HG02678 (cell line): ENCODE measurements around the gene CTAG2.
"Not testable (repeated sequence)": the region's sequence is repeated elsewhere in the genome, so short reads cannot be mapped to it uniquely, and the experiment has no call there.

Experiments
- ATAC-seq: cut with Tn5 transposase; IDR thresholded peaks from one replicate; pipeline ENCODE4 v1.9.1; 2021; ENCODE audit warnings: mild to moderate bottlenecking, moderate library complexity; ENCODE audit not compliant: unreplicated experiment

CTAG2 gene

GRCh38 chrX:154649503-154650220, 3.7 kb downstream of the CTAG2 start:
- no peak for ATAC-seq

DNA sequence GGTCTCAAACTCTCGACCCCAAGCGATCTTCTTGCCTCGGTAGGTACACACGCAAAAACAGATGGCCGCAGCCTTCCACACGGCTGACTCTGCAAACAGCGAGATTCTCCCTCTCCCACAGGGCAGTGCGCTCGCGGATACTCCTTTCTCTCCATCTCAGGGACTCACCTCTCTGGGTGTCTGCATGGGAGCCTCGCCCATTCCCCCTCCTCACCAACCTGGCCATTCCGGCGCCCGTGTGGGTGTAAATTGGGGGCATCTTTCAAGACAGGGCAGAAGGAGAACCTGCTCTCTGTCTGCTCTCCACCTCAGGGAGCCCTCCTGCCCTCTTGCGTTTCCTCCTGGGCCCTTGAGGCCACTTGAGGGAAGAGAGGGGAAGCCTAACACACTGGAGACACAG, 4.4 kb downstream of the CTAG2 start:
- no peak for ATAC-seq

DNA sequence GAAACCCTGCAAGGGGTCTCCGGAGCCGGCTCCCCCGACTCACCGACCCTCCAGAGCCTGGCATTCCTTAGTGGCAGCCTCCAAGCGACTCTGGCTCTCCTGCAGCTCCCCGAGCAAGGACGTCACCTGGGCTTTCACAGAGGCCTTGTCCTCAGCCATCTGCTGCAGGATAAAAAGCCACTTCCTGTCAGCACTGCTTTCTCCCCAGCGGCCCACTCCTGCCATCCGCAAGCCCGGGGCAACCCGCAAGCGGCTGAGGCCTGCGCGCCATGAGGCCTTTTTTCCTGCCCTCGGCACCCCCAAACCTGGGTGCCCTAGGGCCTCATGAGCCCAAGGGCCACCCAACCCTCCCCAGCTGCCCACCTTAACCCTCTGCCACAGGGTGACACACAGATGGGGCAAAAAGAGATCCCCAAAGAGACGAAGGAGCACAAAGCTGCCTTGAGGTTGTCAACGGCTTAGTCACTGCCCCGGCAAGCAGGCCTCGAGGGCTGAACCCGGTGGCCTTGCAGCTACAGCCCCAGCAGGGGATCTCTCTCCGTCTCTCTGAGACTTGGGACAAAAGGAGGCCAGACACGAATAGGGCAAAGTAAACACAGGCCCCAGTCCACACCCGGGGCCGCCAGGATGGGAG, 7.5 kb downstream of the CTAG2 start:
- ATAC-seq: not testable (repeated sequence)

DNA sequence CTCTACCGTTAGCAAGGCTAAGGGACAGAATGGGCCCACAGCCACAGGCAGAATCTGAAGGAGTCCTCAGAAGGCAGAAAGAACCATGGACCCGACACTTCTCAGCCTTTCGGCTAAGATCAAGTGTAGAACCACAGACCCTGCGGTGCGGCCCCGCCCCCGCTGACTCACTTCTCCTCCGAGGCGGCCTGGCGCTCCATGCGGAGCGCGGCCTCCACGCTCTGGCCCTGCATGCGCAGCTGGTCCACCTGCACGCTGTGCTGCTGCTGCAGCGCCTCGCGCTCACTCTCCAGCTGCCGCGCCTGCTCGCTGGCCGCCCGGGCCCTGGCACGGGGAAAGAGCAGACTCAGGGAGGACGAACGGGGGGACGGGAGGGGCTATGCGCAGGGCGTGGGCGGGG, 9.7 kb downstream of the CTAG2 start:
- not testable (repeated sequence) for ATAC-seq

DNA sequence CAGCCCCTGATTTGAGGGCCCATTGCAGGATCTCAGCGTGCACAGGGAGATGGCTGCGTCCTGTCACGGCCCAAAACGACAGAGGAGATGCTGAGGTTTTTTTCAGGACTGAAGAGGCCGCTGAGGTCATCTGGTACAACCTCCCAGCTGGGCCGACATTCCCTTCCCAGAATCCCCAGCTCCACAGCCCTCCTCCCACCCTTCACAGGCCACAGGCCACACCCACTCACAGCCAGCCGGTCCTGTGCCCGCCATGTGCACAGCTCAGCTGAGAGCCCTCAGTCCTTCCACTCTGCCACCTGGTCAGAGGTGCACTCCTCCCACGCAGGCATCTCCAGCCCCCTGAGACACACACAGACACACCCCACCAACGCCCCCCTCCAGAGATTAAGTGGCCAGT, 11.6 kb downstream of the CTAG2 start:
- not testable (repeated sequence) for ATAC-seq

DNA sequence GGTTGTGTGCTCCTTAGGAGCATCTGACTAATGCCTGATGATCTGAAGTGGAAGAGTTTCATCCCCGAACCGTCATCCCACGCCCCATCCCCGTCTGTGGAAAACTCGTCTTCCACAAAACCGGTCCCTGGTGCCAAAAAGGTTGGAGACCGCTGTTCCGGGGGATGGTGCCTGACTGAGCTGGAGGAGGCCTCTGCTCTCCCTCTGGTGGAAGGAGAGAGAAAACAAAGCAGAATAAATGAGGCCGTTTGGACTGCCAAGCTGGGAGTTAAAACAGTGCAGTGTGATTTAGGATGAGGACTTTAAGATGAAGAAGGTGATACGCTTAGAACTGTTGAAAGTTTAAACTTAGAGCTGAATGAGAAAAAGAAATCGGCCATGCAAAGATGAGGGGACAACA, 19.7 kb downstream of the CTAG2 start:
- ATAC-seq: not testable (repeated sequence)

GRCh38 chrX:154630949-154631348, 22.4 kb downstream of the CTAG2 start:
- ATAC-seq: not testable (repeated sequence)

DNA sequence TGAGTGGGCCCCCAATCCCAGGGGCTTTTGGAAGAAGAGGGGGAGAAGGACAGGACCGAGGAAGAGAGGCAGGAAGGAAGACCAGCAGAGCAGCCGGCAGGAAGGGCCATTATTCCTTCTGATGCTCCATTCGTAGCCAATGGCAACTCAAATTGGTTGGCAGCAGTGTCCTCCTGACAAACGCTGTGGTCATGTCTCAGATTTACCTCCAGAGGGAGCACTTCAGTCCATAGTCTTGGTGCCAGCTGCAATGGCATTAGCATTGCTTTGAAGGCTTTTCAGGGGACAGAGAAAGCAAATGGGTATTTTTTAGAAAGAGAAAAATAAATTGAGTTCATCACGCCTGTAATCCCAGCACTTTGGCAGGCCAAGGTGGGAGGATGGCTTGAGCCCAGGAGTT, 24.4 kb downstream of the CTAG2 start:
- ATAC-seq: not testable (repeated sequence)

GRCh38 chrX:154620767-154621414, 32.5 kb downstream of the CTAG2 start:
- ATAC-seq: not testable (repeated sequence)

GRCh38 chrX:154619182-154619581, 34.2 kb downstream of the CTAG2 start, which contains the start of gene CTAG1B:
TSS of gene CTAG1B (minus strand) at chrX:154619282. CDS start at chrX:154619218, 64 bp downstream.
- ATAC-seq: not testable (repeated sequence)

DNA sequence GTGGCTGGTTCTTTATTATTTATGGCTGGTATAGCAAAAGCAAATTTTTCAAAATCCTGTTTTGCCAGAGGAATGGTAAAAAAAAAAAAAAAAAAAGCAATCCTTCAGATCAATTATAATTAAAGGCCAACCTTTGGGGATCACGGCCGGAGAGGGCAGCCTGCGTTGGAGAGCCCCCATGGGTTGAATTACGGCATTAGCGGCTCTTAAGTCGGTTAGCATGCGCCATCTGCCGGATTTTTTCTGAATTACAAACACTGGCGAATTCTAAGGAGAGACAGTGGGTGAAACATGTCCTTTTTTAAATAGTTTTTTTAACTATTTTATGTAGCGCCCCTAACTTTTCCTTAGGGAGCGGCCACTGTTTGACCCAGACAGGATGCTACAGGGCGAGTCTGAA, 39.8 kb downstream of the CTAG2 start:
- ATAC-seq: not testable (repeated sequence)

DNA sequence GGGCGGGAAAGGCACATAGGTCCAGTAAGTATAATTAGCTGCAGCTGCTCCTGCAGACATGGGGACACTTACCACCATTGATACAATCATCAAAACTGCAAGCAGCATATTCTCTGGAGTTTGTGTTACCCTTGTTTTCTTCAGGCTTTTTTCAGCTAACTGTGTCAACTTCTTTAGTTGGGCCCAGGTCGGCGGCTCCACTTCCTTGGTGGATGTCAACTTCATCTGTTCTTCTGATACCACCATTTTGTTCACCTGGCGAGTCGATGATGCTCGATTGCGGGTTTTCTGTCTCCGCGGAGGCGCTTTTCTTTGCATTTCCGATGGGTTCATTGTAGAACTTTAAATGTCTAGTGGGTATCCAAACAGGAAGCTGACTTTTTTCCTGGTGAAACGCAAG, 42.2 kb downstream of the CTAG2 start:
- not testable (repeated sequence) for ATAC-seq

DNA sequence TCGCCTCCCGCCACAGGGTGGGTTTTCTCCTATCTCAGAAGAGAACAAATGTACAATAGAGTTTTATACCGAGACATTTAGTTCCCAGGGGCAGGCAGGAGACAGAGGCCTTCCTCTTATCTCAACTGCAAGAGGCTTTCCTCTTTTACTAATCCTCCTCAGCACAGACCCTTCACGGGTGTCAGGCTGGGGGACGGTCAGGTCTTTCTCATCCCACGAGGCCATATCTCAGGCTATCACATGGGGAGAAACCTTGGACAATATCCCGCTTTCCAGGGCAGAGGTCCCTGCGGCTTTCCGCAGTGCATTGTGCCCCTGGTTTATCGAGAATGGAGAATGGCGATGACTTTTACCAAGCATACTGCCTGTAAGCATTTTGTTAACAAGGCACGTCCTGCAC, 44.6 kb downstream of the CTAG2 start:
- ATAC-seq: not testable (repeated sequence)

- not testable (repeated sequence) for ATAC-seq
These were observed 45.4 kb downstream of the CTAG2 start for GRCh38 chrX:154607976-154608375.

GRCh38 chrX:154607370-154607769, 46.0 kb downstream of the CTAG2 start:
- ATAC-seq: no peak

- no peak for ATAC-seq
These were observed 47.8 kb downstream of the CTAG2 start for GRCh38 chrX:154605566-154605965.

GRCh38 chrX:154603438-154604430, 49.6 kb downstream of the CTAG2 start:
- ATAC-seq: no peak

GRCh38 chrX:154602766-154603437, 50.5 kb downstream of the CTAG2 start:
- ATAC-seq: no peak

DNA sequence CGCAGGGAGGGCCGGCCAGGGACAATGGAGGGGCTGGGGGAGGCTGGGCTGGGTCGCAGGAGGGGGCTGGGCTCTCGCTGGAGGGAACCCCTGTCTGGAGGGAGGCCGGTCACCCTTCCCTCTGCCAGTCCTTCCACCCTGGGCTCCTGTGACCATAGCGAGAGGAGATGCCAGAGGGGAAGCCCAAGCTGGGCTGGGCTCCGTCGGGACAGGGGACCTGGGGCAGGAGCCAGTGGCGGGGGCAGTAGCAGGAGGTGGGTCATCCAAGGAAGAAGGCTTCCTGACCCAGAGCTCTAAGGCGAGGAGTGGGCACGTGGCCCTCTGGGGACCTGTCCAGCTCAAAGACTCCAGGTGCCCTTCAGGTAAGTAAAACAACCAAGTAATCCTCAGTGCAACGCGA, 51.2 kb downstream of the CTAG2 start:
- no peak for ATAC-seq
